ENCODE results near the gene MUS81. TPM values are rescaled to one million over a fixed set of nuclear protein-coding genes. Genes with fewer than 3 reads are reported as not detected.

Gene MUS81
- total RNA-seq, 2 donors from 2014 or later: 65.2 to 77.2 TPM

DNA sequence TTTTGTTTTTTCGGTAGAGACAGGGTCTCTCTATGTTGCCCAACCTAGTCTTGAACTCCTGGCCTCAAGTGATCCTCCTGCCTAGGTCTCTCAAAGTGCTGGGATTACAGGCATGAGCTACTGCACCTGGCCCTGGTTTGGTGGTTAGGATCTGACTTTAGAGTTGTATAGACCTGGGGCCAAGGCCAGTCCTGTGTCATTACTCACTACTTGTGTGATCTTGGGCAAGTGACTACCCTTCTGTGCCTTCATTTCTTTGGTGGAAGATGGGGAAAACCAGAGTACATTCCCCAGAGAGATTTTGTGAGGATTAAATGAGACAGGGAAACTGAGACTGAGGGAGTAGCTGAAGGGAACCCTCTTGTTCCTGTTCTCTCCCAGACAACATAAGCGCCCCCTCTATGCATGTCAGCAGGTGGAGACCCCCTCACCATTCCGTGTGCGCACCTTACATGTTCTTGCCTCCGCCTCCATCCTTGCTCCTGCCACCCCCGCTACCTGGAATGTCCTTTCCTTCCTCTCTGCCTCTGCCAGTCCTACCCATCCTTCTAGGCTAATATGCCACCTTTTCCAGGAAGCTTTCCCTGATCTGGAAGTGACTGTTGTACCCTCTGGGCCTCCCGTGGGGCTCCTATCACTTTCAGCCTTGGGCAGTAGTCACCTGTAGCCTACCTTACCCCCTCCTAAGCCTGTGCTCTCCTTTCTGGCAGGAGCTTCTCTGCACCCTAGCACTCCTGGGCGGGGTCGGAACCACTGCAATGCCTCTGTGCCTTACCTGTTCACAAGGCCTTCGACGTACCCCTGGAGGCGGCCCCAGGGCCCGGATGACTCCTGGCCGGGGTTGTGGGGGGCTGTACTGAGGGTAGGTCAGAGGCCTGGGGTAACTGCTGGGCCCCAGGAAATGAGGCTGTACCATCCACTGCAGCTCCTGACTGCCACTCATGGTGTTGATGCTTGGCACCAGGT lies 36.1 kb downstream of the MUS81 start:
- H3K4me3 Mint-ChIP-seq: peak overlapping the region; percentile 88
- peaks cover 77% of the 10 kb centered on the region for H3K36me3 Mint-ChIP-seq (ENCODE audit: low read depth)
- peaks cover 27% of the 10 kb centered on the region for H3K4me1 Mint-ChIP-seq
- no peaks in the 10 kb centered on the region for H3K27me3 Mint-ChIP-seq
- ATAC-seq (replicated peaks): peak; percentile 14
- peak overlapping the region; percentile 74 for H3K27ac Mint-ChIP-seq
- no peaks in the 10 kb centered on the region for H3K9me3 Mint-ChIP-seq

DNA sequence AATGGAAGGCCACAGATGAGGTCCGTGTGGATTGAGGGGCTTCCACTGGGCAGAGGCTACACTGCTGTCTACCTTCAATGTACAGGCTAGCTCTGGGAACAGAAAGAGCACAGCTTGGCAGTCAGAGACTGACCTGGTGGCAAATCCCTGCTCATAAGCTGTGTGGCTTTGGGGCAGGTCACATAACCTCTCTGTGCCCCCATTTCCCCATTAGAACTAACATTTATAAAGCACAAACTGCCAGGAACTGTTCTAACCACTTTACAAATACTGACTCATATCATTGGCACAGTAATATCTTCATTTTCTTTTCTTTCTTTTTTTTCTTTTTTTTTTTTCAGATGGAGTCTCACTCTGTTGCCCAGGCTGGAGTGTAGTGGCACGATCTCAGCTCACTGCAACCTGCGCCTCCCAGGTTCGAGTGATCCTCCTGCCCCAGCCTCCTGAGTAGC lies 36.8 kb downstream of the MUS81 start:
- peak overlapping the region; percentile 74 for H3K27ac Mint-ChIP-seq
- peaks cover 27% of the 10 kb centered on the region for H3K4me1 Mint-ChIP-seq

DNA sequence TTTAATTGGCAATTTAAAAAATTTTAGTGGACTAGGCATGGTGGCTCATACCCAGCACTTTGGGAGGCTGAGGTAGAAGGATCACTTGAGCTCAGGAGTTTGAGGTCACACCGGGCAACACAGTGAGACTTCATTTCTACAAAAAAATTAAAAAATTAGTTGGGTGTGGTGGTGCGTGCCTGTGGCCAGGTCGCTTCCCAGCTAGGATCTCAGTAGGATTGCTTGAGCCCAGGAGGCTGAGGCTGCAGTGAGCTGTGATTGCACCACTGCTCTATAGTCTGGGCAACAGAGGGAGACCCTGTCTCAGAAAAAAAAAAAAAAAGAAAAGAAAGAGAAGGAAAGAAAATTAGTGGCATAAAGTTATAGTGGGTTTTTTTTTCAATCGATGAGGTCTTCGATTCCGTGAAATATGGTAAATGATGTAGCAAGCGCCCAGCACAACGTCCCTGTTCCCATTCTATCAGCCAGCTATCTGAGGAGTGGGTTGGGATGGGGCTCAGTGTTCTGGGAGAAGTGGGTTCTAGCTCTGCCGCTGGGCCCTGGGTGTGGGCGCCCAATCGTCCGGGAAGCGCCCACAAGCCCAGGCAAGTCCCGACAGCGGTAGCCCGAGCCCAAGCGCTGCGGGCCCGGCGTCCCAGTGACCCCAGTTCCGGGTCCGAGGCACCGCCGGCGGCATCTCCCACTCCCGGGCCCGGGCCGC lies 38.6 kb downstream of the MUS81 start:
- no peak for ATAC-seq (replicated peaks)
- peak overlapping the region; percentile 88 for H3K4me3 Mint-ChIP-seq
- no peaks in the 10 kb centered on the region for H3K9me3 Mint-ChIP-seq
- H3K27me3 Mint-ChIP-seq: no peaks in the 10 kb centered on the region
- peaks cover 19% of the 10 kb centered on the region for H3K4me1 Mint-ChIP-seq
- peaks cover 52% of the 10 kb centered on the region for H3K36me3 Mint-ChIP-seq (ENCODE audit: low read depth)
- H3K27ac Mint-ChIP-seq: peak overlapping the region; percentile 91

More for the DNA sequence above, 36.8 kb downstream of the MUS81 start:
- ATAC-seq (replicated peaks): no peak
- Mint-ChIP-seq H3K36me3 (ENCODE audit: low read depth) (peaks cover 70% of the 10 kb centered on the region), H3K27me3 (no peaks in the 10 kb centered on the region), H3K4me3 (peak overlapping the region; percentile 88), H3K9me3 (no peaks in the 10 kb centered on the region)

DNA sequence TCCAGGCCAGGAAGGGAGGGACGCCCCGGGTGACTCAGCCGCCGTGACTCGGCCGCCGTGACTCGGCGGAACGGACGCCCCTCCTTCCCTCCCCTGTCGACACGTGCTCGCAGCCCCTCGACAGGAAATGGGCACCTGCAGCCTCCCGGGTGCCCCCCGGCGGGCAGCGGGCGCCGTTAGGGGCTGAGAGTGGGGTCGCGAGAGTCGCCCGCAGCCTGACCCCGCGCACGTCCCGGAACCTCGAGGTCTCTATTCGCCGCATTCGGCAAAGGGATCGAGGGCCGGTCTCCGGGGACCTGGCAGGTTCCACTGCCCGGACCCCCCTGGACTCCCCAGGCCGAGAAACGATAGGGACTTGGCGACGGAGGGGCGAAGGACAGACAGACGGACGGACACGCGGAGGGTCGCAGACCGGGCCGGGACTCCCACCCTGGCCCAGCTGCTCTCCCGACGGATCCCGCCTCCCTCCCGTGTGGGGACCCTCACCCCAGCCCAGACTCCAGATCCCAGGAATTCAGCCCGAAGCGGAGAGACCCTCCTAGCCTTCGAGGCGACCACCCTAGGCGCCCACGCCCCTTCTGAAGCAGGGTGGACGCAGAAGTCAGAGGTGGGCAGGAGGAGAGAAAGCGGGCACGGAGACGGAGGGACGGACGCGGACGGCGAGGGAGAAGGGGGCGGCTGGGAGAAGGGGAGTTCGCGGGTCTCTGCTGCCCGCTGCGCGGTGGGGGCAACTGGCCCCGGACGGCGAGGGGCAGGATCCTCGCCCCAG lies 39.3 kb downstream of the MUS81 start:
- ATAC-seq (replicated peaks): peak; percentile 37
- H3K4me3 Mint-ChIP-seq: peak overlapping the region; percentile 88
- peak overlapping the region; percentile 91 for H3K27ac Mint-ChIP-seq
- H3K36me3 Mint-ChIP-seq (ENCODE audit: low read depth): peaks cover 45% of the 10 kb centered on the region
- no peaks in the 10 kb centered on the region for H3K9me3 Mint-ChIP-seq
- H3K4me1 Mint-ChIP-seq: peaks cover 14% of the 10 kb centered on the region
- no peaks in the 10 kb centered on the region for H3K27me3 Mint-ChIP-seq

DNA sequence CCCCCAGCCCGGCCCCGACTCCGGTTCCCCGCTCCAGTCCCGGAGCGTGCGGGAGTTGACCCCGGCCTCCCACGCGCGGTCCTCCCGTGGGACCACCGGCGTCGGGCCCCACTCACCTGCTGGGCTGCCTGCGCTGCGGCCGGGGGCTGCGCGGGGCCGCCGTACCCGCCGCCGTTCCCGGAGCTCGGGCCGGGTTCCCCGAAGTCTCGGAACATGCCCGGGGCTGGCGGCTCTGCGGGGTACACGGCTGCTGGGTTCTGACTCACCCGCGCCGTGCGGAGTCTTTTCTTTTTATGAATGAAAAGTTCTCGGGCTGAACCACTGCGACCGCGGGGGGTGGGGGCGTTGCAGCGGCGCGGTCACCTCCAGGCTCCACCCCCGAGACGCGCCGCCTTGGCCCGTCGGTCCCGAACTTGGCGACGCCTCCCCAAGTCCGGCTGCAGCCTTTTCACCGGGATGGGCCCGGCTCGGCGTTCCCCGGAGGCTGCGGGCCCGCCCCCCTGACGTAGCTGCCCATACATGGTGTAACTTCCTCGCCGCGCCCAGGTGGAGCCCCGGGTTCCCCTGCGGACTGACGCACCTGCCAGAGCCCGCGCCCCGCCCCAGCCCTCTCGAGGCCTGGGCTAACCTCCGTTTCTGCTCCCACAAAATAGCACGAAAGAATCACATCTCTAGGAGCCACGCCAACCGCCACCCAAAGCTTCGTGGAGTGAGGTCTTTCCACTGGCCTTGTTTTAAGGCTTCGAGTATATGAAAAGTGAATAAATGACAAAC lies 40.1 kb downstream of the MUS81 start, which contains the start of gene FOSL1:
FOSL1 (minus strand) TSS at position 264 of the 774 bp plus-strand sequence; CDS start at position 215, 49 bp downstream.
- Mint-ChIP-seq H3K4me1 (peaks cover 11% of the 10 kb centered on the region), H3K27ac (peak within 1 kb of the TSS; percentile 91), H3K27me3 (no peaks in the 10 kb centered on the region), H3K4me3 (peak within 1 kb of the TSS; percentile 88), H3K36me3 (ENCODE audit: low read depth) (peaks cover 39% of the 10 kb centered on the region), H3K9me3 (no peaks in the 10 kb centered on the region)
- peak; percentile 85 for ATAC-seq (replicated peaks)

DNA sequence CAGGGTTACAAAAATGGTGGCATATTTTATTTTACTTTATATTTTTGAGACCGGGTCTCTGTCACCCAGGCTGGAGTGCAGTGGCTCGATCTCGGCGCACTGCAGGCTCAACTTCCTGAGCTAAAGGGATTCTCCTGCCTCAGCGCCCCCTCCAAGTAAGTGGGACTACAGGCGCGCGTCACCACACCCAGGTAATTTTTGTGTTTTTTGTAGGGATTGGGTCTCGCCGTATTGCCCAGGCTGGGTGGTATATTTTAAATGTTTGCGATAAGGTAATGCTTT lies 40.6 kb downstream of the MUS81 start:
- Mint-ChIP-seq H3K4me1 (peaks cover 6% of the 10 kb centered on the region), H3K36me3 (ENCODE audit: low read depth) (peaks cover 34% of the 10 kb centered on the region), H3K27ac (peak overlapping the region; percentile 30), H3K4me3 (peak overlapping the region; percentile 88), H3K27me3 (no peaks in the 10 kb centered on the region), H3K9me3 (no peaks in the 10 kb centered on the region)
- ATAC-seq (replicated peaks): no peak

DNA sequence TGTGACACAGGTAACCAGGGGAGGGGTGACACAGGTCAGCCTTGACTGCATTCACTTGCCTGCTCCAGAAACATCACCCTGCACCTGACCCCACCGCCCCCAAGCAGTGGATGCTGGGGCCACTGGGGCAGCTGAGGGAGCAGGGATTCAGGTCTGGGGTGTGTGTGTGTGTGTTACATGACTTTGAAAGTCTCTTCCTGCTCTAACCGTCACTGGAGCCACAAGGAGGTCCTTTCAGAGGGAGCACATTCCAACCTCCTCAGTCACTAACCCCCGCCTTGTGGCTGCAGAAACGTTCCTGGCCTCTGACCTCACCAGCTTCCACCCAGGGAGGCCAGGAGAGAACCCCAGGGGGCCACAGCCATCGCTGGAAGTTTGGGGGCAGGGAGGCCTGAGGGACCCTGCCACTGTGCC lies 42.8 kb downstream of the MUS81 start:
- H3K4me3 Mint-ChIP-seq: no peak overlapping the region
- H3K27me3 Mint-ChIP-seq: no peaks in the 10 kb centered on the region
- H3K9me3 Mint-ChIP-seq: no peaks in the 10 kb centered on the region
- no peaks in the 10 kb centered on the region for H3K4me1 Mint-ChIP-seq
- ATAC-seq (replicated peaks): no peak
- peaks cover 11% of the 10 kb centered on the region for H3K36me3 Mint-ChIP-seq (ENCODE audit: low read depth)
- H3K27ac Mint-ChIP-seq: no peak overlapping the region

DNA sequence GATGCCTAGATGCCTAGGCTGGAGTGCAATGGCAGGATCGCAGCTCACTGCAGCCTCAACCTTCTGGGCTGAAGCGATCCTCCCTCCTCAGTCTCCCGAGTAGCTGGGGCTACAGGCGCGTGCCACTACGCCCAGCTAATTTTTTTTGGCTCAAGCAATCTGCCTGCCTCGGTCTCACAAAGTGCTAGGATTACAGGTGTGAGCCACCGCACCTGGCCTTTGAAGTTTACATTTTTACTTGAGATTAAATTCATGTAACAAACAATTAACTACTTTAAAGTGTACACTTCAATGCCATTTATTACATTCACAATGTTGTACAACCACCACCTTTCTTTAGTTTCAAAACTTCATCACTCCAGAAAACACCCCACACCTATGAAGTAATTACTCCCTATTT lies 43.5 kb downstream of the MUS81 start:
- Mint-ChIP-seq H3K9me3 (no peaks in the 10 kb centered on the region), H3K27me3 (no peaks in the 10 kb centered on the region), H3K36me3 (ENCODE audit: low read depth) (peaks cover 5% of the 10 kb centered on the region), H3K4me3 (no peak overlapping the region), H3K4me1 (no peaks in the 10 kb centered on the region), H3K27ac (no peak overlapping the region)
- no peak for ATAC-seq (replicated peaks)

DNA sequence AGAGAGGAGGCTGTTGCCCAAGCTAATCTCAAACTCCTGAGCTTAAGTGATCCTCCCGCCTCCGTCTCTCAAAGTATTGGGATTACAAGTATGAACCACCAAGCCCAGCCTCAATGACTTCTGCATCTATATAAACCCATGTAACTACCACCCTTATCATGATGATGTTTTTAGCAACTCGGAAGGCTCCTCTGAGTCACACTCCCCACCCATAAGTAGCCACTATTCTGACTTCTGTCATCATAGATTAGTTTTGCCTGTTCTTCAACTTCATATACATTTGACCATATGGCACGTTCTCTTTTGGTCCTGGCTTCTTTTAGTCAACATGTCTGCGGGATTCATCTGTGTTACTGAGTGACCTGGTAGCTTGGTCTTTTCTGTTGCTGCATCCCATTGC lies 46.4 kb downstream of the MUS81 start:
- no peak for ATAC-seq (replicated peaks)
- H3K4me1 Mint-ChIP-seq: no peaks in the 10 kb centered on the region
- H3K36me3 Mint-ChIP-seq (ENCODE audit: low read depth): no peaks in the 10 kb centered on the region
- no peaks in the 10 kb centered on the region for H3K9me3 Mint-ChIP-seq
- H3K27me3 Mint-ChIP-seq: no peaks in the 10 kb centered on the region
- no peak overlapping the region for H3K27ac Mint-ChIP-seq
- no peak overlapping the region for H3K4me3 Mint-ChIP-seq

DNA sequence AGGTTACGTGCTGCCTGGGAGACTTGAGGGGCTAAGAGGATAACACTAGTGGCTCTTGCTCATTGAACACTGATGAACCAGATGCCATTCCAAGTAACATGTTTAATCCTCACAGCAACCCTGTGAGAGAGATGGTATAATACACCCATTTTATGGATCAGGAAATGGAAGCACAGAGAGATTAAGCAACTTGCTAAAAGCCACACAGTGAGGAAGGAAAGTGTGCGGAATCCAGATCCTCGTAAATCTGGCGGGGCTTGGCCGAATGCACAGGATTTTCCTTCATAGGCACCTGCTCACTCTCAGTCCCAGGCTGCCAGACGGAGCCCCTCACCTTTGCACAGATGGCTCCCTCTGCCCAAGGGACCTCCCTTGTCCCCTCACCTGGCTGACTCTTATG lies 47.6 kb downstream of the MUS81 start:
- Mint-ChIP-seq H3K4me1 (no peaks in the 10 kb centered on the region), H3K36me3 (ENCODE audit: low read depth) (no peaks in the 10 kb centered on the region), H3K27me3 (no peaks in the 10 kb centered on the region), H3K9me3 (no peaks in the 10 kb centered on the region), H3K4me3 (no peak overlapping the region), H3K27ac (no peak overlapping the region)
- ATAC-seq (replicated peaks): no peak

DNA sequence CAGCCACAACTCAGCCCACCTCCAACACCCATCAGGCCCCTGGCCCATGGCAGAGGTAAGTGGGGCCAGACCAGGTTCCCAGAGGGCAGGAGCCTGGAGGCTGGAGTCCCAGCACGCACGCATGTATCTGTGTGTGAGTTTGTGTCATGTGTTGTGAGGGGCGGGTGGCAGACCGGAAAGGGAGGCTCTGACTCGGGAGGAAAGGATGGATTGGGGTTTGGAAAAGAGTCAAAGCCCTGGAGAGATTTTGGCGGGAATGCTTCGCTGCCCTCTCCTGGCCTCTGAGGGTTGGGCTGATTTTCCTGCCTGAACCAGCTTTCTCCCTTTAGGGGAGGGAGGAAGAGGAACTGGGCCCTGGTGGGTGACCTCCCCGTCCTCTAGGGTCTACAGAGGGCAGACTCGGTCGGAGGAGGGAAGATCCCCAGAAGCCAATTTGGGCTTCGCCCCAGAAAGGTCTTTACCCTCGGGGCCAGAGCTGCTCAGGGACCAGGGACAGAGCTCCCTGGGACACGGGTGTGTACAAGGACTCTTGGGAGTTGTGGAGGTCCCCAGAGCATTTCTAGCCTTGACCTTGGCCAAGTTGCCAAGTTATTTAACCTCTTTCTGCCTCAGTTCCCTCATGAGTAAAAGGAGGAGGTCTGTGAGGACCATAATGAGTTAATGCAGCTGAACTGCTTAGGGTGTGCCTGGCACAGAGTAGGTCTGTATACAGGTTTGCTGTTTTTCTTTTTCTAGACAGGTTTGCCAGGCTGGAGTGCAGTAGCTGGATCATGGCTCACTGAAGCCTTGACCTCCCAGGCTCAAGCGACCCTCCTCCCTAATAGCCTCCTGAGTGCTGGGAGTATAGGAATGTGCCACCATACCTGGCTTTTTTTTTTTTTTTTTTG lies 51.7 kb downstream of the MUS81 start:
- Mint-ChIP-seq H3K9me3 (no peaks in the 10 kb centered on the region), H3K36me3 (ENCODE audit: low read depth) (peaks cover 4% of the 10 kb centered on the region), H3K4me3 (no peak overlapping the region), H3K27me3 (no peaks in the 10 kb centered on the region), H3K4me1 (peaks cover 11% of the 10 kb centered on the region), H3K27ac (no peak overlapping the region)
- ATAC-seq (replicated peaks): no peak

DNA sequence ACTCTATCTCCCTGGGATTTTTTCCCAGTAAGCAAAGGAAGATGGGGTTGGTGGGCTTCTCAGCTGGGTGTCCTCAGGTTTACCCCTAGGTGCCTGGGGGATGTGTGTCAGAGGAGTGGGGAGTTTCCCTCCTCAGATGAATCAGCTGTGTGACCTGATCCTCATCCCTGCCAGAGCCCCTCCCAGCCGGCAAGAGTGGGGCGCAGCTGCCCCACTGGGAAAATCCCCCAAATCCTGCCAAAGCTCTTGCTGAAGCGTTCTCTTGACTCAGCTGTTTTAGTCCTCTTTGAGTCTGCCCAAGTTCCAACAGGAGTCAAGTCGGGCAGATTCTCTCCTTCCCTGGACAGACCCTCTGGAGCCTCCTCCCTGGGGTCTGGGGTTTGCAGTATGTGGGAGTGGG lies 52.6 kb downstream of the MUS81 start:
- ATAC-seq (replicated peaks): peak; percentile 82
- H3K27ac Mint-ChIP-seq: no peak overlapping the region
- peaks cover 14% of the 10 kb centered on the region for H3K4me1 Mint-ChIP-seq
- H3K9me3 Mint-ChIP-seq: no peaks in the 10 kb centered on the region
- no peak overlapping the region for H3K4me3 Mint-ChIP-seq
- H3K36me3 Mint-ChIP-seq (ENCODE audit: low read depth): peaks cover 9% of the 10 kb centered on the region
- H3K27me3 Mint-ChIP-seq: no peaks in the 10 kb centered on the region

All from activated T-helper 17 cell treated with anti-CD3 and anti-CD28 coated beads, Interleukin-2, amount 50 U/mL, for 72 hours (primary cell).